OCI-LY7 (cell line): ENCODE results near the gene MAP4K1. TPM values are rescaled to one million over a fixed set of nuclear protein-coding genes. Genes with fewer than 3 reads are reported as not detected.

Source experiments
- BruUV-seq: library from RNA; stranded (reverse); fragments of 400-500 nt; replicated peaks from 2 replicates; lab custom pipeline; 2021; lab: Mats Ljungman, UMichigan
- CTCF ChIA-PET: fragments of 300-600 bp; sonication (Branson Sonifier 250); formaldehyde crosslinking; loops from one replicate; lab custom pipeline; 2022; ENCODE audit warnings: antibody characterized with exemption; ENCODE audit not compliant: unreplicated experiment; lab: Charles Lee
- POLR2A ChIA-PET: fragments of 300-600 bp; sonication (Branson Sonifier 250); formaldehyde crosslinking; loops from one replicate; lab custom pipeline; 2022; ENCODE audit warnings: antibody characterized with exemption; lab: Charles Lee
- DNase-seq: peaks from one replicate; pipeline ENCODE4 v3.0.0-alpha.2; 2015; ENCODE audit warnings: low spot score
- H2AFZ ChIP-seq: fragments of 200-600 bp; sonication (generic), shearing (Covaris generic); 2 replicates; pipeline ENCODE4 v1.6.1; 2014; ENCODE audit warnings: mild to moderate bottlenecking, antibody characterized with exemption, low read length, moderate library complexity
- H3K27ac ChIP-seq: fragments of 200-600 bp; sonication (generic); 2 replicates; pipeline ENCODE4 v1.5.1; 2014; ENCODE audit warnings: mixed run types, low read depth, mild to moderate bottlenecking, moderate library complexity, low read length, inconsistent platforms; ENCODE audit not compliant: poor library complexity, severe bottlenecking
- H3K36me3 ChIP-seq: fragments of 200-600 bp; sonication (generic); 2 replicates; pipeline ENCODE4 v1.6.1; 2014; ENCODE audit warnings: mild to moderate bottlenecking, antibody characterized with exemption, low read length, moderate library complexity, mixed read lengths; ENCODE audit not compliant: insufficient read depth
- H3K4me1 ChIP-seq: fragments of 200-600 bp; sonication (generic); 2 replicates; pipeline ENCODE4 v1.5.1; 2014; ENCODE audit warnings: mild to moderate bottlenecking, low read length; ENCODE audit not compliant: insufficient read depth, poor library complexity, severe bottlenecking
- H3K4me2 ChIP-seq: fragments of 200-600 bp; sonication (generic); 2 replicates; pipeline ENCODE4 v1.6.1; 2014; ENCODE audit warnings: mild to moderate bottlenecking, low read length
- H3K4me3 ChIP-seq: fragments of 200-600 bp; sonication (generic); 2 replicates; pipeline ENCODE4 v1.5.1; 2014; ENCODE audit warnings: mild to moderate bottlenecking, low read depth, low read length; ENCODE audit not compliant: poor library complexity, severe bottlenecking
- H3K79me2 ChIP-seq: fragments of 200-600 bp; sonication (generic); 2 replicates; pipeline ENCODE4 v1.6.1; 2016; ENCODE audit warnings: low read depth, mild to moderate bottlenecking, low read length, moderate library complexity, mixed read lengths; ENCODE audit not compliant: insufficient read depth
- H3K9me2 ChIP-seq: fragments of 200-600 bp; sonication (generic); 2 replicates; pipeline ENCODE4 v1.6.1; 2016; ENCODE audit warnings: mild to moderate bottlenecking, low read length, mixed read lengths; ENCODE audit not compliant: insufficient read depth
- H3K9me3 ChIP-seq: fragments of 200-600 bp; sonication (generic); 2 replicates; pipeline ENCODE4 v1.6.1; 2014; ENCODE audit warnings: mild to moderate bottlenecking, mixed run types, low read length, mixed read lengths
- H4K20me1 ChIP-seq: fragments of 200-600 bp; sonication (generic); 2 replicates; pipeline ENCODE4 v1.6.1; 2014; ENCODE audit warnings: mild to moderate bottlenecking, antibody characterized with exemption, low read length, moderate library complexity, mixed read lengths; ENCODE audit not compliant: insufficient read depth
- CTCF ChIP-seq: fragments of 200-600 bp; sonication (generic); conservative IDR thresholded peaks from 2 replicates; pipeline ENCODE4 v1.5.1; 2014; ENCODE audit warnings: mild to moderate bottlenecking, antibody characterized with exemption, low read length, moderate library complexity, mixed read lengths
- EZH2phosphoT487 ChIP-seq: fragments of 200-600 bp; sonication (generic); IDR thresholded peaks from 2 replicates; pipeline ENCODE4 v1.6.1; 2018; ENCODE audit warnings: low read depth, borderline replicate concordance, mild to moderate bottlenecking, mixed run types, antibody characterized with exemption, low read length, moderate library complexity, mixed read lengths
- intact Hi-C: fragments of 100-400 bp; cut with micrococcal nuclease; formaldehyde crosslinking; loops from one replicate; pipeline ENCODE4 v1.10.0; 2022; ENCODE audit not compliant: unreplicated experiment
- total RNA-seq, 2 experiments: library from RNA; depleted of rRNA in 1 of 2; stranded (reverse); fragments of >200 nt in 1 of 2; shearing (Covaris generic) in 1 of 2; gene quantifications; 2 replicates each; pipeline ENCODE4 v1.2.3, GENCODE V29; 2014 to 2022

The MAP4K1 gene
- total RNA-seq, 2 experiments from 2014 or later: 102 to 331 TPM

GRCh38 chr19:38619361-38620174, 1.8 kb upstream of the MAP4K1 start:
- DNase-seq: no peak
- CTCF ChIA-PET: interaction anchor here (0.5 to 1.4 kb wide), 3 partner anchors 17 to 311 kb away, joined by 3 to 4 read pairs (median 3); partner anchors contain the start of genes MRPS12 and SARS2
- peak overlapping the region; percentile 92 for H3K4me3 ChIP-seq
- H3K4me2 ChIP-seq: peak overlapping the region; percentile 99
- no peak for TF ChIP-seq CTCF
- no peak for TF ChIP-seq EZH2phosphoT487
- peaks cover 34% of the 10 kb centered on the region for H3K4me1 ChIP-seq
- H3K9me2 ChIP-seq: no peaks in the 10 kb centered on the region
- BruUV-seq: TSS peak; percentile 60
- H2AFZ ChIP-seq: peak overlapping the region; percentile 26; the same call in 1 of the 2 replicates
- POLR2A ChIA-PET: interaction anchor here (0.5 to 2.3 kb wide), 9 partner anchors 18 to 726 kb away, joined by 3 to 5 read pairs (median 3); no protein-coding TSS in a partner anchor
- intact Hi-C loops: loop anchor here (2.0 to 5.0 kb wide), 2 partner anchors 63 to 217 kb away; partner anchors contain the start of gene FAM98C
- peaks cover 11% of the 10 kb centered on the region; the same call in 1 of the 2 replicates for H4K20me1 ChIP-seq
- H3K27ac ChIP-seq: peak overlapping the region; percentile 52
- no peaks in the 10 kb centered on the region for H3K9me3 ChIP-seq
- H3K79me2 ChIP-seq: peaks cover 58% of the 10 kb centered on the region
- peaks cover 57% of the 10 kb centered on the region for H3K36me3 ChIP-seq

- TF ChIP-seq EZH2phosphoT487 (no peak), CTCF (no peak)
- intact Hi-C loops: loop anchor here (1.0 to 5.0 kb wide), 5 partner anchors 62 to 282 kb away; partner anchors contain the start of gene FAM98C
- H4K20me1 ChIP-seq: peaks cover 11% of the 10 kb centered on the region; the same call in 1 of the 2 replicates
- ChIA-PET POLR2A (interaction anchor here (0.6 to 2.3 kb wide), 11 partner anchors 15 to 239 kb away, joined by 3 to 13 read pairs (median 4); partner anchors contain the start of gene ACTN4), CTCF (interaction anchor here (0.5 to 1.4 kb wide), 3 partner anchors 18 to 312 kb away, joined by 3 to 4 read pairs (median 3); partner anchors contain the start of genes MRPS12 and SARS2)
- peak within 1 kb of the TSS; percentile 87 for H3K27ac ChIP-seq
- peak within 1 kb of the TSS; percentile 92 for H3K4me3 ChIP-seq
- H3K4me2 ChIP-seq: peak within 1 kb of the TSS; percentile 99
- BruUV-seq: no TSS peak
- DNase-seq: peak; percentile 99
- H3K9me2 ChIP-seq: no peaks in the 10 kb centered on the region
- H3K79me2 ChIP-seq: peaks cover 62% of the 10 kb centered on the region
- peaks cover 56% of the 10 kb centered on the region for H3K36me3 ChIP-seq
- H3K9me3 ChIP-seq: no peaks in the 10 kb centered on the region
- H2AFZ ChIP-seq: peak within 1 kb of the TSS; percentile 26; the same call in 1 of the 2 replicates
- peaks cover 37% of the 10 kb centered on the region for H3K4me1 ChIP-seq
Observed at GRCh38 chr19:38618590-38619360, 1.0 kb upstream of the MAP4K1 start, which contains the start of gene EIF3K. EIF3K (plus strand) TSS chr19:38619188; CDS start chr19:38619269, 81 bp downstream.
